GM21717 (cell line): Measurements from ENCODE around the gene DUOX1.
A peak's percentile ranks its signal among the peaks of the same experiment; 100 is the strongest.

ENCODE experiments used
- ATAC-seq: cut with Tn5 transposase; IDR thresholded peaks from one replicate; pipeline ENCODE4 v1.9.1; 2021; ENCODE audit warnings: mild to moderate bottlenecking, moderate library complexity; ENCODE audit not compliant: unreplicated experiment

The DUOX1 gene

GRCh38 chr15:45185903-45186770 is 56.3 kb downstream of the DUOX1 start:
- ATAC-seq = no peak

DNA sequence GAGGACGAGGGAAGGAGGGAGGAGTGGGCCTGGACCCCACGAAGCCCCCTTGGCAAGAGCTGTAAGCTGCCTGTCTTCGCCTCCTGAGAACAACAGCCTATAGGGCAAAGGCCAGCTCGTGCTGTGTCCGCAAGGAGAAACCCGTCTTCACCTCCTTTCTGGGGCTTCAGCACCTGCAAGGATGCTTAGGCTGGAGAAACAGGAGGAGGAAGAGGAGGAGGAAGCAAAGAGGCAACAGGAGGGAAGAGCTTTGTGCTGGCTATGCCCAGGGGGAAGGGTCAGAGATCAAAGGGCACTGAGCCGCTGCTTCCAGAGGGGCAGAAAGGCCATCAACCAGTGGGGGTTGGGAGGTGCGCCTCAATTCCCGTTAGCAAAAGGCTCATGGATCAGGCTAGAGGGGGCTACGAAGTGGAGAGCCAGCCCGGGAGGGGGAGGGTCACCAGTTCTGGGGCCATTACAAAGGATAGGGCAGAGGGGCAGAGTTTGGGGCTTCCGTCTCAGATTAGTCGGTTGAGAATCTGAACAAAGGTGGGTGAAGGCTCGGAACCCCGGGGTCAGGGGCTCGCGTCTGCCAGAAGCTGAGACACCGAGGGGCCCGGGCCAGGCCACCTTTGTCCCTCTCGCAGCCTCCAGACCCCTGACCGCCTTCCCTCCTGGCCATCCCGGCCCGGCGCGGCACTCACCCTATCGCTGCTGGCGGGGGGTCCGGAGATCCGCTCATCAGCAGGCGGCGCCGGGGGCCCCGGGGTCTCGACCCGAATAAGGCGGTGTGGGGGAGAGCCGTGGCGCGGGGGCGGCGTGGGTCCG is 57.2 kb downstream of the DUOX1 start:
- no peak for ATAC-seq

DNA sequence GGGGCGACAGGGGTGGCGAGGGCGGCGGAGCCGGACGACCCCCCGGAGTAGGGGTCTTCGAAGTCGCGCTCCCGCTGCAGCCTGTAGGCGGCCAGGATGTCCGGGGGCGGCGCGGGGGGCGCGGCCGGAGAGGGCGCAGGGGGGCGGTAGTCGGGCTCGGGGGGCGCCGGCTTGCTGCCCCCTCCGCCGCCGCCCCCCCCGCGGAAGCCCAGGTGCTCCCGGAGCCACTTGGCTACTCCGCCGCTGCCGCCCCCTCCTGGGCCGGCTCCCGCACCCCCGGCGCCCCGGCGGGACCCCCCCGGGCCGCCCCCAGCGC is 57.7 kb downstream of the DUOX1 start:
- no peak for ATAC-seq

GRCh38 chr15:45187894-45188830 is 58.4 kb downstream of the DUOX1 start, which contains the start of gene SHF:
TSS of gene SHF (minus strand) at chr15:45187966. CDS start at chr15:45187951, 15 bp downstream.
- ATAC-seq = no peak

DNA sequence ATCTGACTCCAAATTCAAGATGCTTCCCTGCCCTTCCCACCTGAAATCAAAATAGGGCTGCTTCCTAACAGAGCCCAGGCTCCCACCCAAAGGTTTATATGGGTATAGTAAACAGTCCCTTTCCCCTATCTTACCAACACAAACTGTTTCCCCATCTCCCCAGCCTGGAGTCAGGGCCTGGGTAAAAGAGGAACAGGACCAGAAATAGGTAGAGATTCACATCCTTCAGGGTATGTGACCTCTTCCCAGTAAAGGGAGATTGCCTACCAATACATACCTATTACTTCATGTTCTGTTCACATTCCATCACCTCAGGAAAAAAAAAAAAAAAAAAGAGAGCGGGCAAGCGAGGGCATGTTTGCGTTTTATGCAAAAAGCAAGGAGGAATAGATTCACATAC is 67.7 kb downstream of the DUOX1 start:
- no peak for ATAC-seq

- ATAC-seq = peak; percentile 53
Measured at GRCh38 chr15:45198337-45199135, 68.7 kb downstream of the DUOX1 start.

DNA sequence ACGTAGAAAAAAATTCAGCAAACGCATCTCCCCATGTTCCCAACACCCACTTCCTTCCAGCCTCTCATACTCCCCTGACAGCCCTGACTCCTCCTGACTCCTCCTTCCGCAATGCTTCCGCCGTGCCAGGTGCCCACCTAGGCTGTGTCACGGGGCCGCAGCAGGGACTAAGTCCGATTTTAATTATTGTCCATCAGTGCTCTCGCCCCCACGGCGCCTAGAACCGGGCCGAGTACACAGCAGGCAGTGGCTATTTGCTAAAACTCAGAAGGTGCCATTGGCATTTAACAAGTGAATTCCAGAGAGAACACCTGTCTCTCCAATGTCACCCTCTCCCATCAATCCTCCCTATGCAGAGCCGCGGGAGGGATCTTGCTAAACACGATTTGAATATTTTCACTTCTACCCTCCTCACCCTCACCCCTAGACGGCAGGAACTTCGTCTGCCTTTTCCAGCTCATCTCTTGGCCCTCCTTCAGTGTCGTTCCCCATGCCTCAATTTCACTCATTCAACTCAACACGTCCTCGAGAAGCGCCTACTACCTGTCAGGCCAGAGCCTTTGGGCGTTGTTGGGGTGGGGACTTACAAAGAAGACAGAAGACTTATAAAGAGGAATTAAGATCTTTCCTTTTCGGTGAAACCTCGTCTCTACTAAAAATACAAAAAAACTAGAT is 69.5 kb downstream of the DUOX1 start:
- ATAC-seq = peak; percentile 21

GRCh38 chr15:45200001-45200798 is 70.4 kb downstream of the DUOX1 start:
- ATAC-seq = peak; percentile 35

DNA sequence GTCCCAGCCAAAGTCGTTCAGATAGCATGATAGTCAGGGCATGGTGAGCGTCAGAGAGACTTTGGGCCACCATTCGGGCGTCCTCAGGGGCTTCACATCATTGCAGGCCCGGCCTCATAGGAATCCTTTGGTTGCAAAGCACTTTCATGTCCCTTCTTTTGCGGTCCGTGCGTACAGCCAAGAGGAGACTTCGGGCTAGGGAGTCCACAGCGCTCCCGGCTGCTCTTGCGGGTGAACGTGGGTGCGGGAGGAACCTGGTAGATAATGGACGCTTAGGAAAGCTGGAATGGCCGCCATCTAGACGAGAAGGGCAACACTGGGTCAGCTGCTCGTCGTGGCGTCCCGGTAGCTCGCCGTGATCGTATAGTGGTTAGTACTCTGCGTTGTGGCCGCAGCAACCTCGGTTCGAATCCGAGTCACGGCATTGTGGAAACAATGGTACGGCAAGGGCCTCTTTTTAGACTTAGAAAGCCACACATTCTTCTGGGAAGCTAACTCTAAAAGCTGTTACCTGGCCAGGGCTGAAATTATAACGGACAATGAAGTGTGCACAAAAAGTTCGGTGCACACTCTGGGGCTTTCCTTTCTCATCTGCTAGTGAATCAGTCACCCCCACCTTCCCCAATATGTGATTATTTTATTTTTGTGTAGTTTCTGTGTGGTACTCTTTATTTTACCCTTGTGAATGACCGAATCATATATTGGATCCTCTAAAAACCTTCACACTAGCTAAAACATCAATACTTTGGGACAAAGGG is 71.2 kb downstream of the DUOX1 start:
- ATAC-seq = peak; percentile 22

- ATAC-seq = no peak
Measured at GRCh38 chr15:45201557-45201859, 71.7 kb downstream of the DUOX1 start.

DNA sequence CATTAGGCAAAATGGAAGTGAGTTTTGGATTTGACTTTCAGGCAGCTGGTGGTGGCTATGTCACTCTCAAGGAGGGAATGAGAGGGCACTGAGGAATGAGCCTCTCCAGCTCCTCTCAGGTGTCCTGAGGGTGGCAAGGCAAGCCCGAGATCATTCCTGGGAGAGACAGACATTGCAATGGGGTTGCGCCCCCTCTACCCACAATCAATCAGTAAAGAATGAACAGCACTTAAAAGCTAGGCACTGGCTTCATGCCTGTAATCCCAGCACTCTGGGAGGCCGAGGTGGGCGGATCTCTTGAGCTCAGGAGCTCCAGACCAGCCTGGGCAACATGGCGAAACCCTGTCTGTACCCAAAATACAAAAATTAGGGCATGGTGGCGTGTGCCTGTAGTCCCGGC is 72.1 kb downstream of the DUOX1 start:
- no peak for ATAC-seq

DNA sequence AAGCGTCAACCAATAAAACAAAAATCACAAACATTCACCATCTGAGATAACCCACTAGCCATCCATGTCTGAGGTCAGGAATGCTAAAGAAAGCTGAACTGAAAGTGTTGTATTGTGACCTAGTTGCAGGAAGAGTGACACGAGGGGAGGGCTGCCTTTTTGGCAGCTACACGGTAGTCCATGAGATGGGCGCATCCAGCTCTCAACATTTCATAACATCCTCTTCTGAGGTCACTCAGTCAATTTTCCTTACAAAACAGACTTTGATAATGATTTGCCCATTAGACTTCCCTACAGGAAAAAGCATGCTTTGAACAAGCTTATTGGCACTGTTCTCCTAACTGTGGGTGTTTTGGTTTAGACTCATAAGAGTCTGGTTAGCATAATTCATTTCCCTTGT is 73.4 kb downstream of the DUOX1 start:
- ATAC-seq = no peak

- no peak for ATAC-seq
Measured at GRCh38 chr15:45205192-45205591, 75.4 kb downstream of the DUOX1 start.

- ATAC-seq = no peak
Measured at GRCh38 chr15:45212493-45212892, 82.7 kb downstream of the DUOX1 start.
